Mesenteric fat pad (tissue), 1 donor: ENCODE measurements around the gene DPF3. TPM values are rescaled to one million over a fixed set of nuclear protein-coding genes. Genes with fewer than 3 reads are reported as not detected.

ENCODE experiments used
- DNase-seq: peaks from one replicate; pipeline ENCODE4 v3.0.0-alpha.2; 2020; ENCODE audit warnings: low spot score
- total RNA-seq: library from RNA; stranded (reverse); fragmentation: NEBNext Ultra II Directional; extraction: Animal tissue kit (Norgen Biotek cat#: 25700); gene quantifications from one replicate; pipeline ENCODE4 v1.2.1, GENCODE V29; 2021
- donor health status: DM: yes; HTN: yes; CAD: no.

The DPF3 gene
- total RNA-seq, 1 donor from 2014 or later: 0.64 TPM

GRCh38 chr14:72606879-72607278, 287.0 kb downstream of the DPF3 start:
- no peak for DNase-seq

DNA sequence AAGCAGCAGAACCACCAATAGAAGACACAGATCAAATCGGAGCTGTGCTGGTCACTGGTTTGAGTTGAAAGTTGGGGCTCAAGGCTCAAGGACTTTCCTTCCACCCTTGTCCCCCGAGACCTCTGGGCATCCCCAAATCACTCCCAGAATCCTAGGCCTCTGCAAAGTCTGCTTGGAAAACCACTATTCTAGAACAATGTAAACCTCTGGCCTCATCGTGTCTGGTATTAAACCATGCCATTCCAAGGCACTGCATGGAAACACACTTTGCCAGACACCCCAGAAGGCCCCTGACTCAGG, 288.0 kb downstream of the DPF3 start:
- DNase-seq: no peak

DNA sequence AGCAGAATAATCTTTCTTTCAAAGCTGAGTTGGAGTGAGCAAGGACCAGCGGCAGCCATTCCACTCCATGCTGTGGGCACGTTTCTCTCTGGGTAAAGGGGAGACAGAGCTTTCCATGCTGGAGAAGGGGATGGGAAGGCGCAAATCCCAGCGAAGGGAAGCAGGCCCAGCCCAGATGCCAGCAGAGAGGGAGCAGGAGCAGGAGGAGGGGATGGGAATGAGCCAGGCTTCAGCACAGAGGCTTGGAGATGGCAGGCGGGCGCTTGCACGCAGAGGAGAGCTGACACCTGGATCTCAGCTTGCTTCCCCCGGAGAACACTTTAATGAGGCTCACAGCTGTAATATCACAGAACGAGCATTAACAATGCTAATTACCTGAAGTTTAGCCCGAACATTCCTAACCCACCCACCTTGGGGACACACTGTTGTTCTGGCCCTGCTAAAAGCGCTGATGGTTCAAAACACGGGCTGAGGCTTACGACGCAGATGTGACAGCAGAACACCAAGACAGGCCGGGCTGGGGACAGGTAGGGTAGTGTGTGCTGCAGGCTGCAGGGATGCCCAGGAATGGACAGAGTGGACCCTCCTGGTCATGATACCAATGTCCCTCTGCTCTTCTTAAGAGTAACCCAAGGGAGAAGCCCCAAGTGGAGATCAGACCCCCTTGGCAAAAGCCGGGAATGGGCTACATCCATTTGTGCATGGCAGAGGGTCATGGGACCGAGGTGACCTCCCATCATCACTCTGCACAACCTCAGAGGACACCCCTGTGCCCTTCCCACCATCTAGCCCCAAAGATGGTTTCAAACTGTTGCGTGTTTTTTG, 288.6 kb downstream of the DPF3 start:
- no peak for DNase-seq

DNA sequence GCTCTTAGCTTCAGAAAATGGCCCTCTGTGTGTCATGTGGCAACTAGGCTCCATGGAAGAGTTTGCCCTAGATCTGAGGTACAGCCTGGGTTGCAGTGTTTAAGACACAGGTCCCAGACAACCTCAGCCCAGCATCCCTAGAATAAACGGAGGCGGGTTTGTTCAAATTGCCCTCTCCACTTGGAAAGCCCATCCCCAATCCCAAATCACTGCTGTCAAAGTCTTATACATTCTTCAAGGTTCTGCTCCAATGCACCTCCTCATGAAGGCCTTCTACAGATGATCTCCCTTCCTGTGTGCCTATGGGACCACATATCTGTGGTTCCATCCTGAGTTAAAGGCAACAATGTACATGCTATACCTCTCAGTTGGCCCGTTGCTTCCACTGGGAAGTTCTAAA, 289.8 kb downstream of the DPF3 start:
- no peak for DNase-seq

DNA sequence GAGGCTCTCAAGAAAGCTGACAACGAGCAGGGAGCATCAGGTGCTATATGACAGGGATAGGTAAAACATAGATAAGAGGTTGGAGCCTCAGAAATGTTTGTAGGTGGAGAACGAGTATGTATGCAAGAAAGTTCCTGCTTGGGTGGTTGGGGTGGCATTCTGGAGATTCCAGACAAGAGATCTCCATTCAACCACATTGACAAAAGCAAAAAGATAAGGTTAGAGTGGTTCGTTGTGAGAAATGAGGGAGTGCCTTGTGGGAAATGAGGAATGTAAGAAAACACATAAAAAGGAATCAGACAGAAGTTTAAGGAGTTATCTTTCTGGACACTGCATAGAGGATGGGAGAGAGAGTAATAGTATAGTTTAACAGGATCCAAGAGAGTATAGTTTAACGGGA, 290.3 kb downstream of the DPF3 start:
- no peak for DNase-seq

DNA sequence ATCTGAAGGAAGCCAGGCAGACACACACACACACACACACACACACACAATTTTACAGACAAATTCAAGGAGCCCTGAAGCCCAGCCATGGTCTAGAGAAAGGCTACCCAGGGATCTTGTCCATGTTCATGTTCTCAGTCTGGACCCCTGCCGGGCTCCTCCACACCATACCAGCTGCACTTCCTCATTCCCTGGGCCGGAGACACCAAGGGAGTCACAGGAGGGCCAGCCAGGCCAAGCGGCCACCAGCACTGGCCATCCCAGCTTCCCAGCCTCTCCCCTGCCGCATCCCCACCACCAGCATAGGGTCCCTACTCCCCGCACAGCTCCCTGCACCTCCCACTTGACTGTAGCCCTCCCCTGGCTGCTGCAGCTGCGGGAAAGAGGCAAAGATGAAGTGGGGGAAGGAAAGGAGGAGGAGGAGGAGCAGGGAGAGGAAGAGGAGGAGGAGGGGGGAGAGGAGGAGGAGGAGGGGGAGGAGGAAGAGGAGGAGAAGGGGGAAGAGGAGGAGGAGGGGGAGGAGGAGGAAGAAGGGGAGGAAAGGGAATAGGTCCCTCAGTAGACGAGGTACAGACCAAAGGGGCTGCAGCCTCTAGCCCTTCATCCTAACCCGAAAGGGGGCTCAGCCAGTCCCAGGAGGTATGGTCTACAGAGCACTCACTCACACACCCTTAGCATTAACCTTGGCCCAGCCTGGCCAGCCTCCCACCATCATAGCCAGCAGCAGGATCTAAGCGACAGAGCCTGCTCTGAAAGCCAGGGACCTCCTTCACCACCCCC, 293.2 kb downstream of the DPF3 start:
- DNase-seq: no peak

- no peak for DNase-seq
Observed at GRCh38 chr14:72599579-72600470, 294.1 kb downstream of the DPF3 start.

GRCh38 chr14:72598306-72598705, 295.6 kb downstream of the DPF3 start:
- no peak for DNase-seq

GRCh38 chr14:72597252-72598233, 296.4 kb downstream of the DPF3 start:
- DNase-seq: no peak

- no peak for DNase-seq
Observed at GRCh38 chr14:72595152-72595862, 298.6 kb downstream of the DPF3 start.

DNA sequence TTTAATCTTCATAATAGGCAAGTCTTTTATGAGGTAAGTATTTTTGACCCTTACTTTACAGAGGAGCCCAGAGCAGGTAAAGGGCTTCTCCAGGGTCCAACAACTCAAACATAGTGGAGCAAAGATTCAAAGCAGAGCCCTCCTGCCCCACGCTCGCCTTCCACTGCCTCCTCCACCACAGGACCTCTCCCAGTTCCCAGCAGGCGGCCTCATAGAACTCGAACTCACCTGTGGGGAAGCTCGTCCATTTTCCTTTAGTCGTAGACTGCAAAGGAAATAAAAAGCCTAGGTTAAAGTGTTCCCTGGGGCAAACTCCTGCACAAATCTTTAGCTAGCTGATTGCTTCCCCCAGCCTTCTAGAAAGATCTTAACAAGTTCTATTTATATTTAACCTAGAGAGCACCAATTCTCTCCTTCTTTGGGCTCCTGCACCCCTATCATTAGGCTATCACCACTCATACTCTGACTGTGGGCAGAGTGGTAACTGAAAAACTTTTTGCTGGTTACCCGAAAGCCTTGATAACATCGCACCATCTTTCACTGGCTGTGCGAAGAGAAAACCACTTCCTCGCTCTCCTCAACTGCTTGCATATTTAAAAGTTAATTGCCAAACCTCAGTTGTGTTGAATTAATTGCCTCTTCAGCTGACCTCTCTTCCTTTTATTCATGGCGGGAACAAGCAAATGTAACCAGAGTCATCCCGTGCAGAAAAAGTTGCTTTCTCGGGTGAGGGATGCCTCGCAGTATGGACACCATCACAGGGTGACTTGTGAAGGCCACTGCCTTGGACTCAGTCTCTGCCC, 299.6 kb downstream of the DPF3 start:
- no peak for DNase-seq

DNA sequence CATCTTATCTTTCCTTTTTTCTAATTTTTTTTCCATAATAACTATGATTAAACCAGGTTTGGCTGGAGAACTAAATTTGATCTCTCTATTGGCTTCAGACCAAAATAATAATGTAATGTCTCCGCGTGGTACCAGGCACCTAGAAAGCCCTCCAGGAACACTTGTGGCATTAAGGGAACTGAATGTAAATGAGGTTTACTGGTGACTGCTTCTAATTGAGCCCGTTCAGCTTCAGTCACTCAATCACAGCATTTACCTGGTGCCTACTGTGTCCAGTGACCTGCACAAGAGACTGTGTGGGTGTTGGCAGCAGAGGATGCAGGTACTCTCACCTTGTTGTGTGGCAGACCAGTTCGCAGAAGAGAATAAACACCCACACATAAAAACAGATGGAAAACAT, 302.5 kb downstream of the DPF3 start:
- DNase-seq: no peak

DNA sequence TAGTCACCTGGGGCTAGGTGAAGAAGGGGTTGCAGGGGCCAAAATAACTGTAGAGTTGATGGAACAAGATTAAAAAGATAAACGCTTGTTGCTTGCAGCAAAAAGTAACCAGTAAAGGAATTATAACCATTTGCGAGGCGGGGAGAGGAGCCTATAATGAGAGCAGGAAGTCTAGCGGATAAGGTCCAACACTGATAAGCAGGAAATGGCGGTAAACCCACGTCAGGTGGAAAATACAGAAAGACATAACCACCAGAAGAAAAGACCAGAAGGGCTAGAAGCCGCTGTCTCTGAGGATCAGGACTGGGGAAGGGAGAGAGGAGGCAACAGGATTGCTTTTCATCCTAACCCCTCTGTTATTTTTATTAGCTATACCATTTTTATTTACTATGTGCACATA, 303.3 kb downstream of the DPF3 start:
- no peak for DNase-seq

GRCh38 chr14:72589652-72590051, 304.2 kb downstream of the DPF3 start:
- DNase-seq: no peak

DNA sequence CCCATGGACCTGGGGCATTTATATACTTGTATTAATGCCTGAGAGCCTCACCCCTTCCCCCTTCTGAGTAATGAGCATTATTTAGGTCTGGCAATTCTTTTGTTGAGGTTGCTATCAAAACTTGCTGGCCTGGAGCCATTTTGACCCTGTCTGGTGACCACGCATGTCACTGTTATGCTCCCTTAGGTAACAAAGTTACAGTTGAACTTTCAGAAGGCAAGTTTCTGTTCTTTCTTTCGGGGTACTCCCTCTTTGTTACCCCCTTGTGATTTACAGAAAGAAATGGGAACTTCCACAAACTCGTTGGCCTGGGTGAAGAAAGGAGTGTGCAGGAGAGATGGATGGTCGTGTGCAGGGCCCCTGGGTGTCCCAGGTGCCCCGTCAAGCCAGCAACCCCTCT, 305.4 kb downstream of the DPF3 start:
- DNase-seq: no peak

DNA sequence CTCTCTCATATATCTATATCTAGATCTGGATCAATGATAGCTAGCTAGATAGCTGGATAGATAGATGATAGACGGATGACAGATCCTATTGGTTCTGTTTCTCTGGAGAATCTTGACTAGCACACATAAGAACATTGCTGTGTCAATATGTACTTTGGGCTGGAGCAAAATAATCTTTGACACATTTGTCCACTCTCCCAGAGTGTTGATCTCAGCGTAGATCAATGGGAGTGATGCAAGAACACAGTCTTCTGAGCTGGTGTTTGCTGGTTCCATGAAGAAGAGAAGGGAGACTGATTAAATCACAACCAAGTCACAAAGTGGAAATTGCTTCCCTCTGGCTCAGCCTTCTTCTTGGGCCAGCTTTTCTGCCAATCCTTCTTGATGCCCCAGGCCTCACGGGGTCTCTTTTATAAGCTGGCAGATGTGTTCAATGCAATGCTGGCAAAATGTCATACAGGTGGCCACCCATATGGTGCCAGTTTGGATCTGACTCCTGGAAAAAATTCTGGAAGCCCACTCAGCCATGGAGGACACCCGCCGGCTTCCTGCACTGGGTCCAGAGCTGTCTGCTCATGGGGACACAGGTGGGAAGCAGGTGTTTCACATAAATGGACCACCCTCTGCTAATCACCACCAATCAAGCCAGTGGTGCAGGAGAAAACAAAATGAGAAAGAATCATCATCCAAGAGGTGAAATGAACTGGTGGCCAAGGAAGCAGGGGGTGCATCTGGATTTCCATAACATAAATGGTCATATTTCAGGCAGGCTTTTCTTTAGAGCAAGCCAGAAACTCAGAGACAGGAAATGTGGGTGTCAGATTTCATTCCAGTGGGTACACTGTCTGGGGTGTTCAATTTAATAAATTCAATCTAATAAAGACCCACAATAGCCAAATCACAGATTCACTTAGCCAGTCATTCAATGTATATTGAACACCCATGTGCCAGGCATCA, 310.3 kb downstream of the DPF3 start:
- no peak for DNase-seq

- DNase-seq: no peak
Observed at GRCh38 chr14:72582582-72582981, 311.3 kb downstream of the DPF3 start.

DNA sequence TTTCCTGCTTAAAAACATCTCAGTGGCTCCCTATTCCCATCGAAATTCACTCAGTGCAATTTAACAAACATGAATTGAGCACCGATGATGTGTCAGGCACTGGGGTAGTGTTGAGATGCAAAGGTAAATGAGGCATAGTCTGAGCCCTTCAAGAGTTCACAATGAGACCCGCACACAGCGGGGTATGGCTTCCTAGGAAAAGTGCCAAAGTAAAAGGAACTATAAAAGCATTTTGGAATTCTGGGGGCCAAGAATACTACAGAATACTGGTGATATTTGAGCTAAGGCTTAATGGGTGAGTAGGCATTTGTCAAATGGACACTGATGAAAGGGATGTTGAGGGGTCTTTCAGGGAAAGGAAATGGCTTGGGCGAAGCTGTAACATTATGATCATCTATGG, 315.4 kb downstream of the DPF3 start:
- no peak for DNase-seq
